Fibroblast of mammary gland (primary cell): Measurements from ENCODE around the gene ATP5MG.

Experiments used
- DNase-seq: peaks from one replicate; pipeline ENCODE4 v3.0.0-alpha.2; 2010; ENCODE audit warnings: low read depth
- H3K4me3 ChIP-seq: 2 replicates; pipeline ENCODE4 v1.5.1; 2011; ENCODE audit warnings: low read depth, mild to moderate bottlenecking, low read length, moderate library complexity; ENCODE audit not compliant: control insufficient read depth
- CTCF ChIP-seq: conservative IDR thresholded peaks from 2 replicates; pipeline ENCODE4 v1.5.1; 2011; ENCODE audit warnings: low read depth, low read length, inconsistent platforms; ENCODE audit not compliant: control insufficient read depth, insufficient read depth

The ATP5MG gene

GRCh38 chr11:118370774-118371173, 30.6 kb upstream of the ATP5MG start:
- no peak for TF ChIP-seq CTCF
- no peak overlapping the region for H3K4me3 ChIP-seq

GRCh38 chr11:118373263-118373662, 28.1 kb upstream of the ATP5MG start:
- no peak for TF ChIP-seq CTCF
- no peak for DNase-seq
- H3K4me3 ChIP-seq = no peak overlapping the region

More at GRCh38 chr11:118370774-118371173, 30.6 kb upstream of the ATP5MG start:
- no peak for DNase-seq

GRCh38 chr11:118373871-118374270, 27.5 kb upstream of the ATP5MG start:
- no peak for DNase-seq
- no peak for TF ChIP-seq CTCF
- no peak overlapping the region for H3K4me3 ChIP-seq

GRCh38 chr11:118374729-118375128, 26.7 kb upstream of the ATP5MG start:
- no peak for TF ChIP-seq CTCF
- peak; percentile 63 for DNase-seq
- H3K4me3 ChIP-seq = no peak overlapping the region

GRCh38 chr11:118375978-118376377, 25.4 kb upstream of the ATP5MG start:
- no peak for TF ChIP-seq CTCF
- no peak overlapping the region for H3K4me3 ChIP-seq
- no peak for DNase-seq

- DNase-seq = no peak
- TF ChIP-seq CTCF = no peak
These were observed 21.9 kb upstream of the ATP5MG start for GRCh38 chr11:118379497-118379896.

GRCh38 chr11:118380571-118380970, 20.8 kb upstream of the ATP5MG start:
- no peak for DNase-seq
- TF ChIP-seq CTCF = no peak
- no peak overlapping the region for H3K4me3 ChIP-seq

More at GRCh38 chr11:118379497-118379896, 21.9 kb upstream of the ATP5MG start:
- no peak overlapping the region for H3K4me3 ChIP-seq
